Embryonic facial prominence (tissue), 1 donor: ENCODE measurements around the gene IL23R.
"Not testable (repeated sequence)": the region's sequence is repeated elsewhere in the genome, so short reads cannot be mapped to it uniquely, and the experiment has no call there.

Source experiments
- DNase-seq: peaks from one replicate; pipeline ENCODE4 v3.0.0-alpha.2; 2016; ENCODE audit errors: extremely low spot score

IL23R gene

DNA sequence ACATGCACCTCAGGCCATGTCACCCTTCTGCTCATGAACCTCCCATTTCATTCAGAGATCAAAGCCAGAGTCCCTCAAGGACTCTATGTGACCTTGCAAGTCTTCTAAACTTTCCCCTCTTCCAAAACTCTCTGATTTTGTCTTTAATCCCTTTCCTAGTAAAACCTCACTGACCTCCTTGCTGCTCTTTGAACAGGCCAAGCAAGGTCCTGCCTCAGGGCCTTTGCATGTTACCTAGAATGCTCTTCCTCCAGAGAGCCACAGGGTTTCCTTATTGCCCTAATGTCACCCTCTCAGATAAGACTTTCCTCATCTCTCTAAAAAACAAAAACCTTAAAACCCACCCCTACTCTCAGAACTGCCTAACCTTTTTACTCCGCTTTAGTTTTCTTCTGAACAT lies 26.6 kb downstream of the IL23R start:
- no peak for DNase-seq

DNA sequence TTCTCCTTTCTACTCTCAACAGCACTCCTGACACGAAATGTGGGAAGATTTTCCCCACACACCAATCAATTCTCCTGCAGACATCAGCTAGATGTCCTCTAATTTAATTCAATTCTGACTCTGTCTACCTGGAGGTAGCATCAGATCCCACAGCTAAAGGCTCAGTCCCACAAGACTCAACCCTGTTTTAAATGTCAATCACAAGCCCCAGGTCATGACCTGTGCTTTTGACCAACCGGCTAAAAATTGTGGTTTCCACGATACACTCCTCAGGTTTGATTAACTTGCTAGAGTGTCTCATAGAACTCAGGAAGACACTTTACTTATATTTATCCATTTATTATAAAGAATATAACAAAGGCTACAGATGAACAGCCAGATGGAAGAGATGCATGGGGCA lies 27.4 kb downstream of the IL23R start:
- no peak for DNase-seq

DNA sequence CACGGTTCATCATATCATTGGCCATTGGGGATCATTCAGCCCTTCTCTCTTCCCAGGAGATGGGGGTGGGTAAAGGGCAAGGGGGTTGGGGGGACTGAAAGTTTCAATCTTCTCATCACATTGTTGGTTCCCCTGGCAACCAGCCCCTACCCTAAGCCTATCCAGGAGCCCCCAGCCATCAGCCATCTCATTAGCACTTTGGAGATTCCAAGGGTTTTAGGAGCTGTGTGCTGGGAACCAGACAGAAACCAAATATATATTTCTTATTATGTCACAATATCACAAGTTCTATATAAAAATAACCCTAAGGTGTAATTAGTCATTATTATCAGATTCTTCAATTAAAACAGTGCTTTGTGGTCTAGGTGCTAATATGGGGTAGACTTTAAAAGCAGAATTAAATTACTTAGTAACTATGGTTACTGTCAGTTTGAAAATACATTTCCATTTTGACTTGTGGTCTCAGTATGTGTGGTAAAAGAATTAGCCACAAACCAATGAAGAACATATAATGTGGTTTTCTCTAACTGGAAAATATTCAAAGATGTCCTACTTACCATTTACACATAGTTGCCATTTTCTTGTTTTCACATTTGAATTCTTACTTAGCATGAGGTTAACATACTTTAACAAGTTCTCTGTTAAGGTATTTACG lies 28.1 kb downstream of the IL23R start:
- DNase-seq: no peak

DNA sequence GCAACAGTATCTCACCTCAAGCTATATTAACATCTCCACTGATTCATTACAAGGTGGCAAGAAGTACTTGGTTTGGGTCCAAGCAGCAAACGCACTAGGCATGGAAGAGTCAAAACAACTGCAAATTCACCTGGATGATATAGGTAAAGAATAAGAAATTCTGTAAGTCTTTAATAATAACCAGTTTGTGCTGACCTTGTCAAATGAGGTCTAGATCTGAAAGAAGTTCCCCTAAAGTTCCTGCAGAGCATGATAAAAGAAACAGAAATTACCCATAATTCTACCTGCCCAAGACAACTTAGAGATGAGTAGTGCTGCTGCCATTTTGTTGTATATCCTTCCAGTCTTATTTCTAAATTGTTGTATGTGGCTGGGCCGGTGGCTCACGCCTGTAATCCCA lies 34.5 kb downstream of the IL23R start:
- no peak for DNase-seq

DNA sequence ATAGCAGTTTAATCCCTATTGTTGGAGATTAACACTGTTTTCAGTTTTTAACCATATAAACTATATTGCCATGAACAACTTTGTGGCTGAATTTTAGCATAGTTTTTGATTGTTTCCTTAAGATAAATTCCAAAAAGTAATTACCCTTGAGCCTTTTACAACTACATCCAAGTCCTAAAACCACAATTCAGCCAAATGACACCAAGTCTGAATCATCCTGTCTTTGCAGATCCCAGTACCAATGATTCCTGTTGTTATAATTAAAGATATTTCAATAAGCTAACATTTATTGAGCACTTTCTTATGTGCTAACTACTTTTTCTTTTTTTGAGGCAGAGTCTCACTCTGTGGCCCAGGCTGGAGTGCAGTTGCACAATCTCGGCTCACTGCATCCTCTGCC lies 35.6 kb downstream of the IL23R start:
- no peak for DNase-seq

DNA sequence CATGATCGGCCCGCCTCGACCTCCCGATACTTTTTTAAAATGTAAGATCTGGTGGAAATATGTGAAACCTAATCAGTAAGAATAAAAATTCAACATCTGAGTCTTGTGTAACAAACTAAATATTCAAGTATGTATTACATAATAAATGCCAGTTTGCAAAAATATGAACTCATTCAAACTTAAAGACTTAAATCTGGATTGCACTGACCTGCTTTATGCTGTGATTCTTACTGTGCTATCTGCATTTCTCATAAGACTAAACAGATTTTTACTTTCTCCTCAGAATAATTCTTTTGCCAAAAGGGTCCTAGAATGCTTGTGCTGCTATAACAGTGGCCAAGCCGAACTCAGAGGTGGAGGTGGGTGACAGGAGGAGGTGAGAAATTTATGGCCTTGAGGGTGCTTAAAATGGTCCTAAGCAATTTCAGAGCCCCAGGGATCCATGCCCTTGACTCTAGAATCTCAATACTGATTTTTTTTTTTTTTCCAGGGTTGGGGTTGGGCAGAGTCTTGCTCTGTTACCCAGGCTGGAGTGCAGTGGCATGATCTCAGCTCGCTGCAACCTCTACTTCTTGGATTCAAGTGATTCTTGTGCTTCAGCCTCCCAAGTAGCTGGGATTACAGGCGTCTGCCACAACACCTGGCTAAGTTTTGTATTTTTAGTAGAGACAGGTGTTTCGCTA lies 38.2 kb downstream of the IL23R start:
- DNase-seq: no peak

DNA sequence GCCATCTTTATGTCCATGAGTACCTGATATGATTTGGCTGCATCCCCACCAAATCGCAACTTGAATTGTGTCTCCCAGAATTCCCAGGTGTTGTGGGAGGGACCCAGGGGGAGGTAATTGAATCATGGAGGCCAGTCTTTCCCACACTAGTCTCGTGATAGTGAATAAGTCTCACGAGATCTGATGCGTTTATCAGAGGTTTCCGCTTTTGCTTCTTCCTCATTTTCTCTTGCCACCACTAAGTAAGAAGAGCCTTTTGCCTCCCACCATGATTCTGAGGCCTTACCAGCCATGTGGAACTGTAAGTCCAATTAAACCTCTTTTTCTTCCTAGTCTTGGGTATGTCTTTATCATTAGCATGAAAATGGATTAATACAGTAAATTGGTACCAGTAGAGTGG lies 41.1 kb downstream of the IL23R start:
- not testable (repeated sequence) for DNase-seq

DNA sequence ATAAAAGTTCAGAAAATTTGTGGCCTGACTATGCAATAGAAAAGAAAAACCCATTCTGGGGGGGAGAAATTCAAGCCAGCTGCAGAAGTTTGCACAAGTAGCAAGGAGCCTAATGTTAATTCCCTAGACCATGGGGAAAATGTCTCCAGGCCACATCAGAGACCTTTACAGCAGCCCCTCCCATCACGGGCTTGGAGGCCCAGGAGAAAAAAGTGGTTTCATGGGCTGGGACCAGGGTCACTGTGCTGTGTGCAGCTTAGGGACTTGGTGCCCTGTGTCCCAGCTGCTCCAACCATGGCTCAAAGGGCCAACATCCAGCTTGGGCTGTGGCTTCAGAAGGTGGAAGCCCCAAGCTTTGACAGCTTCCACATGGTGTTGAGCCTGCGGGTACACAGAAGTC lies 42.0 kb downstream of the IL23R start:
- no peak for DNase-seq

DNA sequence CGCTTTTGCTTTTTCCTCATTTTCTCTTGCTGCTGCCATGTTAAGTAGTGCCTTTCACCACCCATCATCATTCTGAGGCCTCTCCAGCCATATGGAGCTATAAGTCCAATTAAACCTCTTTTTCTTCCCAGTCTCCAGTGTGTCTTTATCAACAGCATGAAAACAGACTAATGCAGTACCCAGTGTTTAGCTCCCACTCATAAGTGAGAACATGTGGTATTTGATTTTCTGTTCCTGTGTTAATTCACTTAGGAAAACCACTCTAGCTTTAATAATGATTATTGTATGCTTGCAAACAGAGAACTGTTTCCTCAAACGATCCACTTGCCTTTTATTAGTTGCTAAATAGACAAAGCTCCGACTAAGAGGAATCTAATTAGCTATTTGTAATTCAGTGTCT lies 43.3 kb downstream of the IL23R start:
- DNase-seq: no peak

DNA sequence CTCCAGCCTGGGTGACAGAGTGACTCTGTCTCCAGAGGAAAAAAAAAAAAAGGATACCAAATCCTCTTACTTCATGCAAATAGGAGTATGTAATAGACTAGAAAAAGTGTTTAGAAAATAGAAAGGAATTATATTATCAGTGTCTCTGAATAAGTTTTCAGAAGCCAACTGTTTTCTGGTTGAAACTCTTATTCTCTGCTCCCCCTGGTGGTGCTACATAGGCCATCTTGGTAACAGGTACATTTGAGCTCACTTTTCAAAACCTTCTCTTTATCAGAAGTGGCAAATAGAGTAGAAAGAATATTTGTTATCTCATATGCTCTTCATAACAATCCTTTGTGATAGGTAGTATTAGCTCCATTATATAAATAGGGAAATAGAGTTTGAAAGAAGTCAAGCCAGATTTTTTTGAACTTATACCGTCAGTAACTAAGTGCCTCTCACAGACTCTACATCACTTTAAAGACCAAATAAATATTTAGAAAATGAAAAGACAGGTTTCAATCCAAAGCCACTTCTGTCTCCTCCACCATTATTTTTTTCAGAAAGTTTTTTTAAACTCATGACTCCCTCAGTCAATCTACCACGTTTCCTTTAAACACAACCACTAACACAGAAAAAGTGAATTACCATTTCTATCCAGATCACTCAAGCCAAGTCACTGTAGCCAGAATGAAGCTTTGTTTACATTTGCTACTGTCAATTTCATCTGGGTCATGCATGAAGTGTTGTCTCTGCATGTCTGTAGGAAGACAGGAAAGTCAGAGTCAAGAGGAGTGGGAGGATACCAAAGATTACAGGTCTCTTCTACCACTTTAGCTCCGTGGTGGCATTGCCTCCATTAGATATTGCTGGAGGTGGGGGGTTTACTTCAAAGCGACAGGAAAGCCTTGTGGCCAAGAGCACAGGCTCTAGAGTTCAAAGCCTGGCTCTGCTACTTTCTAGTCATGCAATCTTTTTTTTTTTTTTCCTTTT lies 45.6 kb downstream of the IL23R start:
- no peak for DNase-seq

DNA sequence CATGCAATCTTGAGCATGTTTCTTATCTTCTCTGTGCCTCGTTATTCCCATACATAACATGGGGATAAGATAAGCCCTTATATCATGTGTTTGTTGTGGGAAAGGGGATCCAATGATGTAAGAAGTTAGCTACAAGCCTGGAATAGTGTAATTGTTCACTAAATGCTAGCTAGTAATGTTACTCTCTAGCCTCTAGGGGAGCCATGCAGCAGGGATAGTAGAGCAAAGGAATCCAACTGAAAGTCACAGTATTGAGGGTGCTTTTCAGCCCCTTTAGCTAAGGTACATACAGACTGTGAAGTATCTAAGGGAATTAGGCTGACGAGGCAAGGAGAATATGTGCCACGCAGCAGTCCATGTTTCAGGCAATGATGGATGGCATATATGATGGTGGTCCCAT lies 46.9 kb downstream of the IL23R start:
- no peak for DNase-seq

DNA sequence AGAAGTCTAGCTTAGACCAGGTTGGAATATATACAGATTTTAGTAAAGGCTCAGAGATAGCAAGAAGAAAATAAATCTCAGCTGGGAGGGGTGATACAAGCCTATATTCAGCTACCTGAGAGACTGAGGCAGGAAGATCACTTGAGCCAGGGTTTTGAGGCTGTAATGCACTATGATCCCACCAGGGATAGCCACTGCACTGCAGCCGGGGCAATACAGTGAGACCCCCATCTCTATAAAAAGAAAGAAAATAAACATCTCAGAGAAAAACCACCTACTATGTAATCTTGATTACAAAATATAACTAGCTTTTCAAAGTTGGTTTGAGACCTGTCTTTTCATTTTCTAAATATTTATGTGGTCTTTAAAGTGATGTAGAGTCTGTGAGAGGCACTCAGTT lies 47.7 kb downstream of the IL23R start:
- no peak for DNase-seq

DNA sequence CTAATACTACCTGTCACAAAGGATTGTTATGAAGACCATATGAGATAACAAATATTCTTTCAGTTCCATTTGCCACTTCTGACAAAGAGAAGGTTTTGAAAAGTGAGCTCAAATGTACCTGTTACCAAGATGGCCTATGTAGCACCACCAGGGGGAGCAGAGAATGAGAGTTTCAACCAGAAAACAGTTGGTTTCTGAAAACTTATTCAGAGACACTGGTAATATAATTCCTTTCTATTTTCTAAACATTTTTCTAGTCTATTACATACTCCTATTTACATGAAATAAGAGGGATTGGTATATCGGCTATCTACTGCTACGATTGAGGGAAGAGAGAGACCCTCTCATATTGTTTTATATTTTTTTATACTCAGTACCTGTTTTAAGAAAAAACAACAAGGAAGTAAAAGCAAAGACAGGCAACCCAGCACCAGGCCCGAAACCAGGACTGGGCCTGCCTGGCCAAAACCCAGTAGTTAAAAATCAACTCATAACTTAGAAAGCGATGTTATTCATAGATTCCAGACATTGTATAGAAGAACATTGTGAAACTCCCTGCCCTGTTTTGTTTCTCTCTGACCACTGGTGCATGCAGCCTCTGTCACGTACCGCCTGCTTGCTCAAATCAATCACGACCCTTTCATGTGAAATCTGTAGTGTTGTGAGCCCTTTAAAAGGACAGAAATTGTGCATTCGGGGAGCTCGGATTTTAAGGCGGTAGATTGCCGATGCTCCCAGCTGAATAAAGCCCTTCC lies 48.3 kb downstream of the IL23R start:
- no peak for DNase-seq

DNA sequence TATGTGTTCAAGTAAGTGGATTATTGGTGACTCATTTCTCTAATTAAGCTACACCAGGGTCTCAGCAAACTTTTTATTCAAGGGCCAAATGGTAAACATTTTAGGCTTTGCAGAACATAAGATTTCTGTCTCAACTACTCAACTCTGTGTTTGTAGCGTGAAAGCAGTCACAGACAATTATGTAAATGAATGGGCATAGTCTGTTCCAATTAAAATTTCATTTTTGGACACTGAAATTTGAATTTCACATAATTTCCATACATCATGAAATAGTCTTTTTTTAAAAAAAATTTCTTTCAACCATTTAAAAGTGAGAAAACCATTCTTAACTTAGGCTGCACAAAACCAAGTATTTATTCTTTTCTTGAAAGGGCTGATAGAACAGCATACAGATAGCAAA lies 50.1 kb downstream of the IL23R start:
- no peak for DNase-seq

DNA sequence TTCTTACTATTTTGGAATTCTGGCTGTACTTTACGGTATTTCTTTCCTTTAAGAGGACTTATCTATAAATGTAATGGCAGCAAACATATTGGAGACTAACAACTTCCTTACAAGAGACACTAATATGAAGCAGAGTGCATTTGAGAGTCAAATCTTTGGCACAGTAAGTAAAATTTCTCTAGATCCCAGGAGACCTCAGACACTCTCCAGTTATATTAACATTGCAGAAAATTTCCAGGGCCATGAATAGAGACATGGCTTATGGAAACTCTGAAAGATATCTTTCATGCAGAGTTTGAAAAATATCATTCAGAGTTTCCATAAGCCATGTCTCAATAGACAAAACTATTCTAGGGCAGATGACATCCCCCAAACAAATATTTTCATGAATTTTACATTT lies 51.2 kb downstream of the IL23R start:
- no peak for DNase-seq

DNA sequence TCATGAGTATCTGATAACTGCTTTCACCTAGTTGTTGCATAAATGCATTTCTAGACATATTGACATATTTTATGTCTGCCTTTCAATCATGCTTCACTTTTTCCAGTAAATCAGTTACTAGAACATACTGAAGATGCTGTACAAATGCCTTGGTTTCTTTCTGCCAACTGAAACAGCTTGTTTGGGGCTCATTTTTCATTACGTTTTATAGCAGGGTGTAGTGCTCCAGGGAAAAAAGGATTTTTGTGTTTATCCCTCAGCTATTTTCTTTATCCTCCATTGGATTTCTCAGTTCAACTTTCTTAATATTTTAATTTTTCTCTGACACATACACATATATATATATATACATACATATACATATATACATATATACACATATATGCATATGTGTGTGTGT lies 51.7 kb downstream of the IL23R start:
- no peak for DNase-seq

DNA sequence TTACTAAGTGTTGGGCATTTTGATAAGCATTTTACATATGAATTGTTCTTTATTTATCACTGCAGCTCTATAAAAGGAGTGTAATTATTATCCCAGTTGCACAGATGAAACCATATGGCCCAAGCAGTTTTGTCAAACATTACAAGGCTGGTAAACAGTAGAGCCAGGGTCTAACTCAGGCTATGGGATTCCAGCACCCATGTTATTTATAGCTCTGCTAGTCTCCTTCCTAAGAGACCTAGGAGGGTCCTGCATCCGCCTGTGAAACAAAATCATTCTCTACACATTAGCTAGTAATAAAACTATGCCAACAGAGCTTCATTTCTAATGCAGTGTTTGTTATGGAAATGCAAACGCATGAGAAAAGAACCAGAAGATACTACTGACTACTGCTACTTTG lies 58.6 kb downstream of the IL23R start:
- no peak for DNase-seq

DNA sequence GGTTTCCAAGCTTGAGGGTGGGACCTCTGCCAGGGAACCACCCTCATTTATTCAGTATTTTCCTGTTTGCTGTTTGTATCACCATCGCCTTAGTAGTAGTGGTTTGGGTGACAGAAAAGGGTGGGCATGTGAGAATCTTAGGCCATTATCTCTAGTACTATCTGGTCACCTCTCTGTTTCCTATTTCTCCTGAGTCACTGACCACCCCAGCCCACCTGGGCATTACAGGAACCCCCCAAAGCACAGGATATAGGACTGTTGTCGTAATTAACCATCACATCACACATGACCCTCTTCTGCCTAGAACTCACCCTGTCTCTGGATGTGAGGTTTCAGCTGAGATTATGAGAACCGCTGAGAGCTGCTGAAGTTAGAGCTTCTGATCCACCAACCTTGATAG lies 60.4 kb downstream of the IL23R start:
- no peak for DNase-seq

DNA sequence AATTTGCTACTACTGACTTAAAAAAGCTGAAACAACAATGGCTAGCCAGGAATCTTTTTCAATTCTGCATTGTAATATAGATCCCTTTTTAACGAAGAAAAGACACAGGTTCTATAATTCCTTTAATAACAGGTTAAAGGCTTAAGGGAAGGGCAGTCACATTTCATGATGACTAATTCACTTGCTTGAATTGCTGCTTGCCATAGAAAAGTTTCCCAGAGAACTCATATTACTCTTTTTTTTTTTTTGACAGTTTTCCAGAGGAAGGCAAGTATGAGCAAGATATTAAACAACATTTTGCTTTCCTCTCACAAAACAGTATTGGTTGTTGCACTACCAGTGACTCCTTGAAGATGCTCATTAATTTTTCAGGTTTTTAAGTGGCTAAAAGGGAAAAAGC lies 60.9 kb downstream of the IL23R start:
- no peak for DNase-seq

DNA sequence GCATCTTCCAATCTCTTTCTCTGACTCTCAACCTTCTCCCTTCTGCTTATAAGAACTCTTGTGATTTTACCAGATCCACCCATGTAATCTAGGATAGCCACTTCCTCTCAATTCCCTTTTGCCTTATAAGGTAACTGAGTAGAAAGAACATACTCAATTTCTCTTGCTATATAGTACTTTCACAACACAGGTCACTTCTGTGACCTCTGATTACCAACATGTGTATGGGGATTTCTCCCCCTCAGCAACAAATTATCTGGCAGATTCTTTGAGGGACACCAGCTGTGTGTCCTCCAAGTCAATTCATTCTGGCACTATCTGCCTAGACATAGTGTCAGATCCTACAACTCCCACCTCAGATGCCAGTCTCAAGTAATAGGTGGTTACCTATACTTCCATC lies 62.5 kb downstream of the IL23R start:
- no peak for DNase-seq

DNA sequence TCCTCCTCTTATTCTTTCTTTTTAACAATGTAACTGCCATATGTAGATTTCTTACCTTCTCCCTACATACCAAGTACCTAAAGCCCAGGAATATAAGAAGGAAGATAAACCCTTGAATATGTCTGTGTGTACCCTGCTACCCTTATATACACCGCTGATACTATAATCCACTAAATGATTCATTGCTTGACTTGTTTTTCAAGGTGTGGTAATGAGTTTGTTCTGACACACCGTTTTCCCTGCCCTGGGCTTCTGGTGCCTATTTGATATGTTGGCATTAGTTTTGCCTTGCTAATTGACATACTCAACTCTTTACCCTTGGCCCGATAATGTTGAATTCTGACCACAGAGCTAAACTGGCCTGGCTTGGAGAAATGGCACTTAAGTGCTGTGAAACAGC lies 64.3 kb downstream of the IL23R start:
- DNase-seq: no peak

DNA sequence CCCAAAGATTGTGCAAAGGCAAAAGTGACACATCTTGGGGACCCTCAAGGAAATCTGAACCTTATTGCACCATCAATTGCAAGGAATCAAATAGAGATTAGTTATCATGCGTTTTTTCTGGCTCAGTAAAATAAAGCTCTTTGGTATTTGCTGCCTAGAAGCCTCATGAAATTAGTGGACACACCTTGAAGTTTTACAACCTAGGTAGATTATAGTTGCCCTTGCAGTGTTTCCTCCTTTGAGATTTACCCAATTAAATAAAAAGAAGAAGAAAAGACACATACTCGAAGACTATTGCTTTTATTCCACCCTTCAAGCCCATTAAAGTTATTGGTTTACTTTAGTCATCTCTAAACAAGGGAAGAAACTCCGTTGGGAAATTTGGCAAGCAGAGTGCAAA lies 70.0 kb downstream of the IL23R start:
- DNase-seq: no peak
